Renal cortical epithelial cell (primary cell): ENCODE data around the gene NUAK1. TPM values are rescaled to one million over a fixed set of nuclear protein-coding genes. Genes with fewer than 3 reads are reported as not detected.

Source experiments
- DNase-seq: peaks from one replicate; pipeline ENCODE4 v3.0.0-alpha.2; 2011; ENCODE audit warnings: low read depth
- total RNA-seq: library from RNA; depleted of rRNA; stranded (reverse); fragments of >200 nt; gene quantifications from 2 replicates; pipeline ENCODE4 v1.2.3, GENCODE V29; 2014

NUAK1 gene
- total RNA-seq, 1 donor from 2014 or later, result 10.8 TPM

- DNase-seq, result no peak
These were observed 74.7 kb downstream of the NUAK1 start for GRCh38 chr12:106063826-106064720.

- no peak for DNase-seq
These were observed 76.1 kb downstream of the NUAK1 start for GRCh38 chr12:106062693-106063092.

- DNase-seq, result peak; percentile 77
These were observed 80.2 kb downstream of the NUAK1 start for GRCh38 chr12:106058256-106059182.

- DNase-seq, result no peak
These were observed 84.7 kb downstream of the NUAK1 start for GRCh38 chr12:106054049-106054448.

GRCh38 chr12:106051853-106052531 is 86.8 kb downstream of the NUAK1 start:
- peak; percentile 64 for DNase-seq

GRCh38 chr12:106049546-106049945 is 89.2 kb downstream of the NUAK1 start:
- DNase-seq, result no peak

- DNase-seq, result no peak
These were observed 89.6 kb downstream of the NUAK1 start for GRCh38 chr12:106049105-106049504.

GRCh38 chr12:106048676-106049075 is 90.1 kb downstream of the NUAK1 start:
- no peak for DNase-seq

GRCh38 chr12:106048016-106048415 is 90.7 kb downstream of the NUAK1 start:
- no peak for DNase-seq

- no peak for DNase-seq
These were observed 91.8 kb downstream of the NUAK1 start for GRCh38 chr12:106046947-106047346.

GRCh38 chr12:106046301-106046846 is 92.4 kb downstream of the NUAK1 start:
- DNase-seq, result no peak

GRCh38 chr12:106045251-106045674 is 93.5 kb downstream of the NUAK1 start:
- no peak for DNase-seq

GRCh38 chr12:106044773-106045172 is 94.0 kb downstream of the NUAK1 start:
- peak; percentile 44 for DNase-seq

GRCh38 chr12:106042037-106042436 is 96.7 kb downstream of the NUAK1 start:
- DNase-seq, result no peak

- no peak for DNase-seq
These were observed 98.2 kb downstream of the NUAK1 start for GRCh38 chr12:106040521-106040920.

- DNase-seq, result no peak
These were observed 98.9 kb downstream of the NUAK1 start for GRCh38 chr12:106039646-106040404.

GRCh38 chr12:106039242-106039641 is 99.5 kb downstream of the NUAK1 start:
- no peak for DNase-seq

GRCh38 chr12:106037524-106038298 is 101.0 kb downstream of the NUAK1 start:
- DNase-seq, result peak; percentile 52

GRCh38 chr12:106035421-106035820 is 103.3 kb downstream of the NUAK1 start:
- no peak for DNase-seq

GRCh38 chr12:106034316-106034715 is 104.4 kb downstream of the NUAK1 start:
- DNase-seq, result no peak
